Ascending aorta (tissue), 2 donors: ENCODE data around the gene UQCR10. TPM values are rescaled to one million over a fixed set of nuclear protein-coding genes. Genes with fewer than 3 reads are reported as not detected.

Source experiments
- DNase-seq, 2 donors: peaks; one replicate each; pipeline ENCODE4 v3.0.0-alpha.2; 2019; ENCODE audit warnings: low spot score in 2 of 2
- H3K27ac ChIP-seq, 2 donors: fragments of 200-600 bp; sonication (generic); one replicate each; pipeline ENCODE4 v1.5.1; 2016 to 2017; ENCODE audit warnings: mild to moderate bottlenecking in 1 of 2
- H3K27me3 ChIP-seq: fragments of 200-600 bp; sonication (generic); one replicate; pipeline ENCODE4 v1.5.1; 2017
- H3K36me3 ChIP-seq, 2 donors: fragments of 200-600 bp; sonication (generic); one replicate each; pipeline ENCODE4 v1.5.1; 2016
- H3K4me1 ChIP-seq, 2 donors: fragments of 200-600 bp; sonication (generic); one replicate each; pipeline ENCODE4 v1.5.1; 2016 to 2017; ENCODE audit warnings: mild to moderate bottlenecking in 1 of 2
- H3K4me3 ChIP-seq, 2 donors: fragments of 200-600 bp; sonication (generic); one replicate each; pipeline ENCODE4 v1.5.1; 2016 to 2017; ENCODE audit warnings: mild to moderate bottlenecking in 1 of 2
- H3K9me3 ChIP-seq, 2 donors: fragments of 200-600 bp; sonication (generic); one replicate each; pipeline ENCODE4 v1.5.1; 2016
- intact Hi-C: fragments of 100-400 bp; cut with DNase I; formaldehyde crosslinking; loops from one replicate; pipeline ENCODE4 v1.15.1; 2023
- total RNA-seq: library from RNA; depleted of rRNA; stranded (reverse); fragments of >200 nt; gene quantifications from one replicate; pipeline ENCODE4 v1.1.0, GENCODE V29; 2016
- TF ChIP-seq, protein P1 (sequence below), 3 experiments: fragments of 200-600 bp in 2 of 3; fragments of 450-650 bp in 1 of 3; sonication (generic) in 2 of 3; IDR thresholded peaks; one replicate each; pipeline ENCODE4 v1.5.1; 2016 to 2019; ENCODE audit warnings: antibody characterized with exemption in 3 of 3, mild to moderate bottlenecking in 1 of 3, moderate library complexity in 1 of 3

Gene UQCR10
- total RNA-seq, 1 donor from 2014 or later = 66.8 TPM

DNA sequence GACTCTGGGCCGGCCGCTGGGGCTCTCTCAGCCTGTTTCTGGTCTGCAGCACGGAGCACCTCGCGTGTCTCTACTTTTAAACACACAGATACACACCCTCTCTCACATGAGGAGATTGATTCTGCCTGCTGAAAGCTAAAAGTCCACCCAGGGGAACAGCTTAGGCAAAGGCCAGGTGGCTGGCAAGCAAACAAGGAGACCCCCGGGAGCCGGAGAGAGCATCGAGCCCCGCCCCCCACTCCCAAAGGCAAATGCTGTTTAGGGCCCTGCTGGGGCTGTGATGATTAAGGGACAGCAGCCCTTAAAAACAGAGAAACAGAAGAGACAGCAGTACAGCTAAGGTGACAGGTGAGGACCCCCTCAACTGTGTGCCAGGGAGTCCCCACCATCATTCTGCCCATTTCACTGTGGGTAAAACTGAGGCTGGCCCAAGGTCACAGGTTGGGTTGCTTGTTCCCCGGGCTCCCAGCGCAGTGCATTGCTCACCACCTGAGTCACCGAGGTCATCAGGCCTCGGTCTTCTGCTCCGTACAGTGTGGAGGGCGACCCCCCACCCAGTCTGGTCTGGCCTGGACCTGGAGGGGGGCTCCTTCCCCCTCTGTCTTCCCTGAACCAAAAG, 40.5 kb upstream of the UQCR10 start:
- peaks cover 8 to 23% of the 10 kb centered on the region in 2 donors for H3K36me3 ChIP-seq
- H3K27me3 ChIP-seq = peaks cover under 1% of the 10 kb centered on the region
- no peaks in the 10 kb centered on the region for H3K9me3 ChIP-seq
- intact Hi-C loops = no loop called here
- DNase-seq = no peak
- H3K4me1 ChIP-seq = no peaks in the 10 kb centered on the region
- H3K27ac ChIP-seq = no peak overlapping the region
- TF ChIP-seq, protein P1, sequence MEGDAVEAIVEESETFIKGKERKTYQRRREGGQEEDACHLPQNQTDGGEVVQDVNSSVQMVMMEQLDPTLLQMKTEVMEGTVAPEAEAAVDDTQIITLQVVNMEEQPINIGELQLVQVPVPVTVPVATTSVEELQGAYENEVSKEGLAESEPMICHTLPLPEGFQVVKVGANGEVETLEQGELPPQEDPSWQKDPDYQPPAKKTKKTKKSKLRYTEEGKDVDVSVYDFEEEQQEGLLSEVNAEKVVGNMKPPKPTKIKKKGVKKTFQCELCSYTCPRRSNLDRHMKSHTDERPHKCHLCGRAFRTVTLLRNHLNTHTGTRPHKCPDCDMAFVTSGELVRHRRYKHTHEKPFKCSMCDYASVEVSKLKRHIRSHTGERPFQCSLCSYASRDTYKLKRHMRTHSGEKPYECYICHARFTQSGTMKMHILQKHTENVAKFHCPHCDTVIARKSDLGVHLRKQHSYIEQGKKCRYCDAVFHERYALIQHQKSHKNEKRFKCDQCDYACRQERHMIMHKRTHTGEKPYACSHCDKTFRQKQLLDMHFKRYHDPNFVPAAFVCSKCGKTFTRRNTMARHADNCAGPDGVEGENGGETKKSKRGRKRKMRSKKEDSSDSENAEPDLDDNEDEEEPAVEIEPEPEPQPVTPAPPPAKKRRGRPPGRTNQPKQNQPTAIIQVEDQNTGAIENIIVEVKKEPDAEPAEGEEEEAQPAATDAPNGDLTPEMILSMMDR (IDR thresholded peaks at IDR 0.05) = no peak
- no peak overlapping the region for H3K4me3 ChIP-seq

DNA sequence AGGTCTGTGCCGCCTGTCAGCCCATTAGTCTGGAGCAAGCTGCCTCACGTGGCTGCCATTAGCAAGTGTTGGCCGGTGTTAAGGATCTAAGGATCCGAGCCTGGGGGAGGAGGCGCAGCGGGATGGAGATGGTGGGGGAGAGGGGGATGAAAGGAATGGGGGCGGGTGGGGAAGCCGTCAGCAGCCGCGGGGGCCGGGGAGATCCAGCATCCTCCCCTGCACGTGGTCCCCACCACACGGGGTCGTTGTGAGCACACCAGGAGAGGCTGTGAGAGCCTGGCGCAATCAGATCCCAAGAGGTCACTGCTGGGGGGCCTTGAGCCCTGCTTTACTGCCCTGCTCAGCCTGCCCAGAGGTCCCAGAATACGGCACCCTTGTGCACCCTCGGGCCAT, 40.0 kb upstream of the UQCR10 start:
- H3K4me3 ChIP-seq = no peak overlapping the region
- no peaks in the 10 kb centered on the region for H3K27me3 ChIP-seq
- H3K36me3 ChIP-seq = peaks cover 8 to 23% of the 10 kb centered on the region in 2 donors
- TF ChIP-seq, protein P1 (IDR thresholded peaks at IDR 0.05) = peak in 1 of 3 experiments; percentile 23
- no peak overlapping the region for H3K27ac ChIP-seq
- H3K9me3 ChIP-seq = no peaks in the 10 kb centered on the region
- DNase-seq = no peak
- H3K4me1 ChIP-seq = no peaks in the 10 kb centered on the region
- intact Hi-C loops = no loop called here

DNA sequence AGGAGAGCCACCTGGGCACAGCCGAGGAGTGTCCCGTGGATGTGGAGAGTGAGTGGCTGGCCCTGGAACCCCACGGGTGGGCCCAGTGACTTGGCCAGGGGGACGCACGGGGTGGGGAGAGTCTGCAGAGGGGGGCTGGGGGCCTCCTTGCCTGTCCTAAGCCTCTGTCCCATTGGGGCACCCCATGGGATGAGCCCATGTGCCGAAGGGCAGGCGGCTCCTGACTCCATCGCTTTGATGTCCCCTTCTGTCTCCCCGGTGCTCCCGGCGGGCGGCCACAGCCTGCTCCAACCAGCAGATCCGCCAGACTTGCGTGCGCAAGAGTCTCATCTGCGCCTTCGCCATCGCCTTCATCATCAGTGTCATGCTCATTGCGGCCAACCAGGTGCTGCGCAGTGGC, 38.0 kb upstream of the UQCR10 start:
- Histone ChIP-seq H3K9me3 (no peaks in the 10 kb centered on the region), H3K4me3 (no peak overlapping the region), H3K36me3 (peaks cover 8 to 37% of the 10 kb centered on the region in 2 donors), H3K27ac (no peak overlapping the region), H3K4me1 (no peaks in the 10 kb centered on the region), H3K27me3 (no peaks in the 10 kb centered on the region)
- no peak for DNase-seq
- TF ChIP-seq, protein P1 (IDR thresholded peaks at IDR 0.05) = no peak
- intact Hi-C loops = no loop called here

- Histone ChIP-seq H3K36me3 (peaks cover 10 to 39% of the 10 kb centered on the region in 2 donors), H3K27ac (no peak overlapping the region), H3K27me3 (no peaks in the 10 kb centered on the region), H3K9me3 (no peaks in the 10 kb centered on the region), H3K4me3 (no peak overlapping the region), H3K4me1 (no peaks in the 10 kb centered on the region)
- TF ChIP-seq, protein P1 (IDR thresholded peaks at IDR 0.05) = no peak
- intact Hi-C loops = no loop called here
- no peak for DNase-seq
Observed at GRCh38 chr22:29731058-29731850, 35.9 kb upstream of the UQCR10 start.

GRCh38 chr22:29732883-29733282, 34.3 kb upstream of the UQCR10 start:
- TF ChIP-seq, protein P1 (IDR thresholded peaks at IDR 0.05) = no peak
- Histone ChIP-seq H3K4me3 (no peak overlapping the region), H3K36me3 (peaks cover 12 to 43% of the 10 kb centered on the region in 2 donors), H3K4me1 (no peaks in the 10 kb centered on the region), H3K9me3 (no peaks in the 10 kb centered on the region), H3K27ac (no peak overlapping the region), H3K27me3 (no peaks in the 10 kb centered on the region)
- no peak for DNase-seq
- intact Hi-C loops = no loop called here
